ENCODE data around the gene PDGFRA. TPM values are rescaled to one million over a fixed set of nuclear protein-coding genes. Genes with fewer than 3 reads are reported as not detected.
"Not testable (repeated sequence)": the region's sequence is repeated elsewhere in the genome, so short reads cannot be mapped to it uniquely, and the experiment has no call there.

PDGFRA gene
- total RNA-seq, 1 experiment from 2014 or later, result 0.25 TPM

DNA sequence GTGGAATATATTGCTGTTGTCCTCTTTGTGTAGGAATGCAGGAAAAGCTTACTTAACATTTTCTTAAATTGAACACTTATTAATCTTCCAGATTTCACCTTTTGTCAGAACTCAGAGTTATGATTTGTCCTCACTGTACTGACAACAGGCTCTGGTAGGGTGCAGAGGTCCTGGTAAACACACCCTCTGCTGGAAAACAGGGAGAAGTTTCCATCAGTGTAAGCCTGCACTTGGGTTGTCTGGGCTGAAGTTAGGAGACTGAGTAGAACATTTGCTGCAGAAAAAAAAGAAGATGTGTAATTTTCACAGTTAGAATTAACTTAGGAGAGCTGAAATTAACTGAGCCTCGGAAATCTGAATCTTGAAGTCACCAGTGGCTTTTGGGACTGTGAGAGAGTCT lies 23.2 kb downstream of the PDGFRA start:
- H3K9ac ChIP-seq (ENCODE audit: low read length); POLR2A ChIA-PET; H3K4me2 ChIP-seq (ENCODE audit: low read length); H3K36me3 ChIP-seq (ENCODE audit: control insufficient read depth in 1 of 2, insufficient read depth in 2 of 2, low read length in 2 of 2); H3K27ac ChIP-seq (ENCODE audit: low read depth, low read length); H3K9me3 ChIP-seq (ENCODE audit: control insufficient read depth in 1 of 2, insufficient read depth in 1 of 2, low read depth in 1 of 2, low read length in 2 of 2); BruUV-seq (replicated peaks); H4K20me1 ChIP-seq (ENCODE audit: insufficient read depth); H3K4me3 ChIP-seq (replicated peaks in 1 of 2; ENCODE audit: low read depth in 1 of 2, low read length in 2 of 2); RAD21 ChIA-PET (ENCODE audit: low non-redundant PET in 1 of 2, low total read pairs in 2 of 2, uncharacterized antibody in 2 of 2, unreplicated experiment in 2 of 2); DNase-seq (ENCODE audit: low read depth, low spot score); H2AFZ ChIP-seq (ENCODE audit: low read depth, low read length, poor library complexity, severe bottlenecking); H3K4me1 ChIP-seq (ENCODE audit: control insufficient read depth in 1 of 2, insufficient read depth in 2 of 2, low read length in 2 of 2); intact Hi-C loops (cut with micrococcal nuclease); H3K9me2 ChIP-seq (ENCODE audit: insufficient read depth); H3K27me3 ChIP-seq (ENCODE audit: insufficient read depth, low read length); H3K79me2 ChIP-seq (ENCODE audit: insufficient read depth, low read length): not testable (repeated sequence)
- ATAC-seq, result peak; percentile 53; the same call in 1 of the 2 replicates
- CTCF ChIA-PET, result interaction anchor here (0.7 kb wide), 1 partner anchor 18 kb away, joined by 3 read pairs; no protein-coding TSS in a partner anchor

DNA sequence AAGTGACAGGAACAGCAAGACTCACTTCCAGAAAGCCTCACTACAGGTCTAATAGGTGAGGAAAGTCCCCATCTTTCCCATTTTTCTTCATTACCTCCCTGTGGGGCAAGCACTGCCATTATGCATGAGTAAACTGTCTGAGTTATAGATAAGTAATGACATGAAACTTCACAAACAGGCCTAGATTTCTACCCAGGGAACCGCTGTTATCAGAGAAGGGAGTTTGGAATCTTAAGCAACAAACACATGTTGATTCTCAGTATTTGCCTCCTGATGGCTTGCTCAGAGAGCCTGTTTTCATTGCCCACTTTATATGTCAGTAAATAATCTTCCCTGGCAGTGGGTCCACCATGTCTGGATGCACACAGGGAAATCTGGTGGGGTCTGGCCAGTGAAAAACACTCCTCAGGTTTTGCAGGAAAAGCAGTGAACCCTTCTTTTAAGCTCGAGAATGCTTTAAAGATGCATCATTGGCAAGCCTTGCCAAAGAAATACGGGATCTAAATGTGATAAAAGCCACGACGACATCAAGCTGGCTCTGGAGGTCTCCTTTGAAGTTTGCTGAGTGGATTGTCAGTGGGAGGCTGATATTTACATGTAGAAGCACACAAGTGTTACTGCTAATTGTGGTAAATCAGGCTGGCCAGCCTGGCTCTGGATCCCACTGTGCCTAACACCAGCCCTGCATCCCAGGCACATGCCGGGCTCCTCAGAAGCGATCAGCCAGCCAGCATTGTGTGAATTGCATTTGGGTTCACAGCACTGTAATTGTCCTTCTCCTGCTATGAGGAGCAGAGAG lies 25.2 kb downstream of the PDGFRA start:
- H3K4me2 ChIP-seq (ENCODE audit: low read length), result no peak overlapping the region
- H3K27ac ChIP-seq (ENCODE audit: low read depth, low read length), result no peak overlapping the region
- H3K79me2 ChIP-seq (ENCODE audit: insufficient read depth, low read length), result no peaks in the 10 kb centered on the region
- TF ChIP-seq POLR2A (IDR thresholded peaks at IDR 0.05; ENCODE audit: borderline replicate concordance, extremely low read depth, insufficient read depth, insufficient read length) (no peak), ZFX (IDR thresholded peaks at IDR 0.05) (no peak), YY1 (IDR thresholded peaks at IDR 0.05; ENCODE audit: extremely low read depth, insufficient replicate concordance, low read depth, low read length) (no peak), SIN3A (IDR thresholded peaks at IDR 0.05; ENCODE audit: low read depth) (no peak), SP1 (IDR thresholded peaks at IDR 0.05; ENCODE audit: low read depth) (no peak)
- no peak for ATAC-seq
- H3K9me2 ChIP-seq (ENCODE audit: insufficient read depth), result no peaks in the 10 kb centered on the region
- no TSS peak for BruUV-seq (replicated peaks)
- no peak overlapping the region for H3K4me3 ChIP-seq (replicated peaks in 1 of 2; ENCODE audit: low read depth in 1 of 2, low read length in 2 of 2)
- intact Hi-C loops (cut with micrococcal nuclease), result no loop called here
- no peaks in the 10 kb centered on the region; the same call in 1 of the 2 replicates for H3K27me3 ChIP-seq (ENCODE audit: insufficient read depth, low read length)
- ChIA-PET POLR2A (no interaction called here), CTCF (no interaction called here), RAD21 (ENCODE audit: low non-redundant PET in 1 of 2, low total read pairs in 2 of 2, uncharacterized antibody in 2 of 2, unreplicated experiment in 2 of 2) (no interaction called here)
- H2AFZ ChIP-seq (ENCODE audit: low read depth, low read length, poor library complexity, severe bottlenecking), result no peak overlapping the region
- no peaks in the 10 kb centered on the region for H3K4me1 ChIP-seq (ENCODE audit: control insufficient read depth in 1 of 2, insufficient read depth in 2 of 2, low read length in 2 of 2)
- no peak for DNase-seq (ENCODE audit: low read depth, low spot score)
- H4K20me1 ChIP-seq (ENCODE audit: insufficient read depth), result no peaks in the 10 kb centered on the region
- H3K36me3 ChIP-seq (ENCODE audit: control insufficient read depth in 1 of 2, insufficient read depth in 2 of 2, low read length in 2 of 2), result no peaks in the 10 kb centered on the region
- H3K9me3 ChIP-seq (ENCODE audit: control insufficient read depth in 1 of 2, insufficient read depth in 1 of 2, low read depth in 1 of 2, low read length in 2 of 2), result no peaks in the 10 kb centered on the region
- H3K9ac ChIP-seq (ENCODE audit: low read length), result no peak overlapping the region
